K562 (cell line): ENCODE measurements around the gene MARCHF3. TPM values are rescaled to one million over a fixed set of nuclear protein-coding genes. Genes with fewer than 3 reads are reported as not detected.

Source experiments
- EHMT2 ChIP-seq: fragments of 450-650 bp; IDR thresholded peaks from 2 replicates; pipeline ENCODE4 v1.6.1; 2018; ENCODE audit warnings: antibody characterized with exemption
- TCF7 ChIP-seq: sonication (generic); IDR thresholded peaks from 2 replicates; pipeline ENCODE4 v1.6.1; 2016; ENCODE audit warnings: antibody characterized with exemption, borderline replicate concordance
- ZNF174 ChIP-seq: fragments of 250-450 bp; sonication (Bioruptor Pico); IDR thresholded peaks from 2 replicates; pipeline ENCODE4 v1.4.0; 2020; ENCODE audit warnings: mild to moderate bottlenecking
- ZNF3 ChIP-seq: fragments of 250-450 bp; sonication (Bioruptor Pico); IDR thresholded peaks from 2 replicates; pipeline ENCODE4 v1.5.0; 2021; ENCODE audit warnings: mild to moderate bottlenecking, moderate library complexity
- polyA plus RNA-seq, 8 experiments: library from polyadenylated mRNA; depleted of rRNA in 4 of 8; stranded (reverse) in 5 of 8; unstranded in 3 of 8; fragments of >200 nt; fragmentation: Nextera tagmentation in 2 of 8; fragmentation: Illumina TruSeq in 1 of 8; extraction: Ambion mirVana in 2 of 8; extraction: Trizol in 1 of 8; gene quantifications; 2 replicates each; pipeline versions ENCODE4 v1.2.1 to v1.2.3, GENCODE V29; 2011 to 2014; ENCODE audit warnings: inconsistent platforms in 1 of 8, missing spikeins in 1 of 8
- total RNA-seq, 7 experiments: library from RNA; depleted of rRNA in 6 of 7; stranded (reverse); fragments of >200 nt in 6 of 7; fragmentation: Illumina TruSeq in 2 of 7; extraction: Trizol in 2 of 7; gene quantifications; 2 replicates each; pipeline versions ENCODE4 v1.2.1 to v1.2.3, GENCODE V29; 2011 to 2021; ENCODE audit warnings: low replicate concordance in 1 of 7
- TF ChIP-seq, protein P1 (sequence below): fragments of 200-800 bp; sonication (Bioruptor generic); IDR thresholded peaks from 2 replicates; pipeline ENCODE4 v1.6.1; 2017; ENCODE audit warnings: missing genetic modification characterization, missing compliant biosample characterization
- TF ChIP-seq, protein P2 (sequence below), 3 experiments: fragments of 200-800 bp in 1 of 3; fragments of 250-450 bp in 1 of 3; fragments of 450-650 bp in 1 of 3; sonication (Bioruptor Pico) in 1 of 3; sonication (Bioruptor generic) in 1 of 3; formaldehyde crosslinking in 1 of 3; IDR thresholded peaks; 2 replicates each; pipeline versions ENCODE4 v1.6.1 to v1.8.0; 2016 to 2022; ENCODE audit warnings: mild to moderate bottlenecking in 2 of 3, missing genetic modification characterization in 2 of 3, missing compliant biosample characterization in 1 of 3, moderate library complexity in 1 of 3
- TF ChIP-seq, protein P3 (sequence below): sonication (generic); formaldehyde crosslinking; IDR thresholded peaks from 2 replicates; pipeline ENCODE4 v1.9.0; 2022; ENCODE audit warnings: mild to moderate bottlenecking, missing genetic modification reagents
- TF ChIP-seq, protein P4 (sequence below), 2 experiments: fragments of 450-650 bp; conservative IDR thresholded peaks; 2 replicates each; pipeline ENCODE4 v1.6.1; 2017; ENCODE audit warnings: mild to moderate bottlenecking in 2 of 2, moderate library complexity in 2 of 2
- TF ChIP-seq, protein P5 (sequence below), 2 experiments: fragments of 450-650 bp in 1 of 2; IDR thresholded peaks; 2 replicates each; pipeline ENCODE4 v1.6.1; 2011 to 2017; ENCODE audit warnings: low read depth in 2 of 2, antibody characterized with exemption in 1 of 2, borderline replicate concordance in 1 of 2, low read length in 1 of 2, mild to moderate bottlenecking in 1 of 2, mixed read lengths in 1 of 2; ENCODE audit not compliant: control insufficient read depth in 1 of 2
- TF ChIP-seq, protein P6 (sequence below): fragments of 150-350 bp; IDR thresholded peaks from 2 replicates; pipeline ENCODE4 v1.6.1; 2014; ENCODE audit warnings: low read depth, mild to moderate bottlenecking, low read length, borderline replicate concordance

MARCHF3 gene
- total and polyA plus RNA-seq, 9 of the 15 experiments (the other 6 are each of a cell fraction or from before 2014, with no cell fraction given) = 5.6 to 37.4 (median 16.5) TPM

DNA sequence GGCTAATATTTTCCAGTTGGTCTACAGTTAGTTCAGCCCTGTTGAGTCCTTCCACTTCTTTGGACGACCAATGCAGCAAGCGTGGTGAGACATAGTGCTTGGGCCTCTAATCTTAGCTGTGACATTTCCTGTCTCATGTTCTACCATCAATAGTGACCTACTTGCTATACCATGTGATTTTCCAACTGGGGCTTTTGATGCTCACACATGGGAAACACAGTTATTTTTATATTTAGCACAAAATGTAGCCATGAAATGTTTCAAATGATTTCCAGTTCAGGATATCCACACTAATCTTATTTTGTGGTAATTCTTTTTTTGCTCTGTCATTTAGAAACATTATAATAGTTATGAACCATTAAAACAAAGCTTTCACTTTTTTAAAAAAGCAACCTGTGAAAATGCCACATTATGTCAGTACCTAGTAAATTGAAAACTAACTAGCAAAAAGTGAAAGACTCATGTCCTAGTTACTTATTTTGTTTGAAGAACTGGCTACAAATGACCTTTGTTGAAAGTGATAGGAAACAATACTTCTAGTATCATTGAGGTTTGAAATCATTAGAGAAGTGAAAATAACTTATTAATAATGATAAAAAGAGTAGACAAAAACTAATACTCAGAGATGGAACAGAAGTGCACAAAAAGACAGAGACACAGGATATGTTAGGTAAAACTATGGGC lies 18.3 kb downstream of the MARCHF3 start (continued):
- TF ChIP-seq, protein P1, sequence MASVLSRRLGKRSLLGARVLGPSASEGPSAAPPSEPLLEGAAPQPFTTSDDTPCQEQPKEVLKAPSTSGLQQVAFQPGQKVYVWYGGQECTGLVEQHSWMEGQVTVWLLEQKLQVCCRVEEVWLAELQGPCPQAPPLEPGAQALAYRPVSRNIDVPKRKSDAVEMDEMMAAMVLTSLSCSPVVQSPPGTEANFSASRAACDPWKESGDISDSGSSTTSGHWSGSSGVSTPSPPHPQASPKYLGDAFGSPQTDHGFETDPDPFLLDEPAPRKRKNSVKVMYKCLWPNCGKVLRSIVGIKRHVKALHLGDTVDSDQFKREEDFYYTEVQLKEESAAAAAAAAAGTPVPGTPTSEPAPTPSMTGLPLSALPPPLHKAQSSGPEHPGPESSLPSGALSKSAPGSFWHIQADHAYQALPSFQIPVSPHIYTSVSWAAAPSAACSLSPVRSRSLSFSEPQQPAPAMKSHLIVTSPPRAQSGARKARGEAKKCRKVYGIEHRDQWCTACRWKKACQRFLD = 0 out of 2 replicates have a peak, but pooled peaks have one; percentile 23
- TF ChIP-seq, protein P2, sequence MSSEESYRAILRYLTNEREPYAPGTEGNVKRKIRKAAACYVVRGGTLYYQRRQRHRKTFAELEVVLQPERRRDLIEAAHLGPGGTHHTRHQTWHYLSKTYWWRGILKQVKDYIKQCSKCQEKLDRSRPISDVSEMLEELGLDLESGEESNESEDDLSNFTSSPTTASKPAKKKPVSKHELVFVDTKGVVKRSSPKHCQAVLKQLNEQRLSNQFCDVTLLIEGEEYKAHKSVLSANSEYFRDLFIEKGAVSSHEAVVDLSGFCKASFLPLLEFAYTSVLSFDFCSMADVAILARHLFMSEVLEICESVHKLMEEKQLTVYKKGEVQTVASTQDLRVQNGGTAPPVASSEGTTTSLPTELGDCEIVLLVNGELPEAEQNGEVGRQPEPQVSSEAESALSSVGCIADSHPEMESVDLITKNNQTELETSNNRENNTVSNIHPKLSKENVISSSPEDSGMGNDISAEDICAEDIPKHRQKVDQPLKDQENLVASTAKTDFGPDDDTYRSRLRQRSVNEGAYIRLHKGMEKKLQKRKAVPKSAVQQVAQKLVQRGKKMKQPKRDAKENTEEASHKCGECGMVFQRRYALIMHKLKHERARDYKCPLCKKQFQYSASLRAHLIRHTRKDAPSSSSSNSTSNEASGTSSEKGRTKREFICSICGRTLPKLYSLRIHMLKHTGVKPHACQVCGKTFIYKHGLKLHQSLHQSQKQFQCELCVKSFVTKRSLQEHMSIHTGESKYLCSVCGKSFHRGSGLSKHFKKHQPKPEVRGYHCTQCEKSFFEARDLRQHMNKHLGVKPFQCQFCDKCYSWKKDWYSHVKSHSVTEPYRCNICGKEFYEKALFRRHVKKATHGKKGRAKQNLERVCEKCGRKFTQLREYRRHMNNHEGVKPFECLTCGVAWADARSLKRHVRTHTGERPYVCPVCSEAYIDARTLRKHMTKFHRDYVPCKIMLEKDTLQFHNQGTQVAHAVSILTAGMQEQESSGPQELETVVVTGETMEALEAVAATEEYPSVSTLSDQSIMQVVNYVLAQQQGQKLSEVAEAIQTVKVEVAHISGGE (CRISPR knock-in tag; IDR thresholded peaks at IDR 0.05) = peak in 1 of 3 experiments; percentile 22; a peak in 1 of 6 replicates
- TF ChIP-seq TCF7 = no peak
- TF ChIP-seq ZNF174 (CRISPR knock-in tag) = no peak
- TF ChIP-seq, protein P3, sequence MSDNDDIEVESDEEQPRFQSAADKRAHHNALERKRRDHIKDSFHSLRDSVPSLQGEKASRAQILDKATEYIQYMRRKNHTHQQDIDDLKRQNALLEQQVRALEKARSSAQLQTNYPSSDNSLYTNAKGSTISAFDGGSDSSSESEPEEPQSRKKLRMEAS (CRISPR knock-in tag) = no peak
- TF ChIP-seq EHMT2 = peak; percentile 47; the same call in 1 of the 2 replicates
- TF ChIP-seq, protein P4, sequence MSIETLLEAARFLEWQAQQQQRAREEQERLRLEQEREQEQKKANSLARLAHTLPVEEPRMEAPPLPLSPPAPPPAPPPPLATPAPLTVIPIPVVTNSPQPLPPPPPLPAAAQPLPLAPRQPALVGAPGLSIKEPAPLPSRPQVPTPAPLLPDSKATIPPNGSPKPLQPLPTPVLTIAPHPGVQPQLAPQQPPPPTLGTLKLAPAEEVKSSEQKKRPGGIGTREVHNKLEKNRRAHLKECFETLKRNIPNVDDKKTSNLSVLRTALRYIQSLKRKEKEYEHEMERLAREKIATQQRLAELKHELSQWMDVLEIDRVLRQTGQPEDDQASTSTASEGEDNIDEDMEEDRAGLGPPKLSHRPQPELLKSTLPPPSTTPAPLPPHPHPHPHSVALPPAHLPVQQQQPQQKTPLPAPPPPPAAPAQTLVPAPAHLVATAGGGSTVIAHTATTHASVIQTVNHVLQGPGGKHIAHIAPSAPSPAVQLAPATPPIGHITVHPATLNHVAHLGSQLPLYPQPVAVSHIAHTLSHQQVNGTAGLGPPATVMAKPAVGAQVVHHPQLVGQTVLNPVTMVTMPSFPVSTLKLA (conservative IDR thresholded peaks at IDR 0.05) = 0 out of 4 replicates have a peak, but pooled peaks of 1 of the 2 experiments have one; percentile 17
- TF ChIP-seq, protein P5, sequence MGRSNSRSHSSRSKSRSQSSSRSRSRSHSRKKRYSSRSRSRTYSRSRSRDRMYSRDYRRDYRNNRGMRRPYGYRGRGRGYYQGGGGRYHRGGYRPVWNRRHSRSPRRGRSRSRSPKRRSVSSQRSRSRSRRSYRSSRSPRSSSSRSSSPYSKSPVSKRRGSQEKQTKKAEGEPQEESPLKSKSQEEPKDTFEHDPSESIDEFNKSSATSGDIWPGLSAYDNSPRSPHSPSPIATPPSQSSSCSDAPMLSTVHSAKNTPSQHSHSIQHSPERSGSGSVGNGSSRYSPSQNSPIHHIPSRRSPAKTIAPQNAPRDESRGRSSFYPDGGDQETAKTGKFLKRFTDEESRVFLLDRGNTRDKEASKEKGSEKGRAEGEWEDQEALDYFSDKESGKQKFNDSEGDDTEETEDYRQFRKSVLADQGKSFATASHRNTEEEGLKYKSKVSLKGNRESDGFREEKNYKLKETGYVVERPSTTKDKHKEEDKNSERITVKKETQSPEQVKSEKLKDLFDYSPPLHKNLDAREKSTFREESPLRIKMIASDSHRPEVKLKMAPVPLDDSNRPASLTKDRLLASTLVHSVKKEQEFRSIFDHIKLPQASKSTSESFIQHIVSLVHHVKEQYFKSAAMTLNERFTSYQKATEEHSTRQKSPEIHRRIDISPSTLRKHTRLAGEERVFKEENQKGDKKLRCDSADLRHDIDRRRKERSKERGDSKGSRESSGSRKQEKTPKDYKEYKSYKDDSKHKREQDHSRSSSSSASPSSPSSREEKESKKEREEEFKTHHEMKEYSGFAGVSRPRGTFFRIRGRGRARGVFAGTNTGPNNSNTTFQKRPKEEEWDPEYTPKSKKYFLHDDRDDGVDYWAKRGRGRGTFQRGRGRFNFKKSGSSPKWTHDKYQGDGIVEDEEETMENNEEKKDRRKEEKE (IDR thresholded peaks at IDR 0.05; ENCODE audit: borderline replicate concordance in 1 of 2, control insufficient read depth in 1 of 2, low read depth in 2 of 2, low read length in 1 of 2) = no peak
- no peak for TF ChIP-seq ZNF3 (CRISPR knock-in tag)
- TF ChIP-seq, protein P6, sequence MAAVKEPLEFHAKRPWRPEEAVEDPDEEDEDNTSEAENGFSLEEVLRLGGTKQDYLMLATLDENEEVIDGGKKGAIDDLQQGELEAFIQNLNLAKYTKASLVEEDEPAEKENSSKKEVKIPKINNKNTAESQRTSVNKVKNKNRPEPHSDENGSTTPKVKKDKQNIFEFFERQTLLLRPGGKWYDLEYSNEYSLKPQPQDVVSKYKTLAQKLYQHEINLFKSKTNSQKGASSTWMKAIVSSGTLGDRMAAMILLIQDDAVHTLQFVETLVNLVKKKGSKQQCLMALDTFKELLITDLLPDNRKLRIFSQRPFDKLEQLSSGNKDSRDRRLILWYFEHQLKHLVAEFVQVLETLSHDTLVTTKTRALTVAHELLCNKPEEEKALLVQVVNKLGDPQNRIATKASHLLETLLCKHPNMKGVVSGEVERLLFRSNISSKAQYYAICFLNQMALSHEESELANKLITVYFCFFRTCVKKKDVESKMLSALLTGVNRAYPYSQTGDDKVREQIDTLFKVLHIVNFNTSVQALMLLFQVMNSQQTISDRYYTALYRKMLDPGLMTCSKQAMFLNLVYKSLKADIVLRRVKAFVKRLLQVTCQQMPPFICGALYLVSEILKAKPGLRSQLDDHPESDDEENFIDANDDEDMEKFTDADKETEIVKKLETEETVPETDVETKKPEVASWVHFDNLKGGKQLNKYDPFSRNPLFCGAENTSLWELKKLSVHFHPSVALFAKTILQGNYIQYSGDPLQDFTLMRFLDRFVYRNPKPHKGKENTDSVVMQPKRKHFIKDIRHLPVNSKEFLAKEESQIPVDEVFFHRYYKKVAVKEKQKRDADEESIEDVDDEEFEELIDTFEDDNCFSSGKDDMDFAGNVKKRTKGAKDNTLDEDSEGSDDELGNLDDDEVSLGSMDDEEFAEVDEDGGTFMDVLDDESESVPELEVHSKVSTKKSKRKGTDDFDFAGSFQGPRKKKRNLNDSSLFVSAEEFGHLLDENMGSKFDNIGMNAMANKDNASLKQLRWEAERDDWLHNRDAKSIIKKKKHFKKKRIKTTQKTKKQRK = no peak
